ENCODE results near the gene ARPC1A. TPM values are rescaled to one million over a fixed set of nuclear protein-coding genes. Genes with fewer than 3 reads are reported as not detected.
"Not testable (repeated sequence)": the region's sequence is repeated elsewhere in the genome, so short reads cannot be mapped to it uniquely, and the experiment has no call there.

ARPC1A gene
- polyA plus RNA-seq, 1 donor from 2014 or later, result 154 TPM

- Histone ChIP-seq H4K20me1 (ENCODE audit: insufficient read depth) (no peaks in the 10 kb centered on the region), H3K36me3 (ENCODE audit: insufficient read depth, low read length) (no peaks in the 10 kb centered on the region), H3K4me3 (ENCODE audit: low read length) (no peak overlapping the region), H3K9ac (ENCODE audit: low read length) (no peak overlapping the region), H2AFZ (ENCODE audit: low read depth, low read length) (no peak overlapping the region), H3K9me3 (ENCODE audit: low read length) (no peaks in the 10 kb centered on the region), H3K9me2 (ENCODE audit: insufficient read depth, low read length) (no peaks in the 10 kb centered on the region), H3K79me2 (replicated peaks; ENCODE audit: insufficient read depth, low read length) (peaks cover 5% of the 10 kb centered on the region), H3K27ac (ENCODE audit: low read length) (no peak overlapping the region), H3K27me3 (ENCODE audit: insufficient read depth, low read depth, low read length) (no peaks in the 10 kb centered on the region), H3K4me2 (ENCODE audit: low read length) (no peak overlapping the region), H3F3A (ENCODE audit: insufficient read depth, low read length, poor library complexity, severe bottlenecking) (no peaks in the 10 kb centered on the region)
- TF ChIP-seq TAF1 (IDR thresholded peaks at IDR 0.05; ENCODE audit: low read depth) (no peak), POLR2AphosphoS5 (IDR thresholded peaks at IDR 0.05) (no peak), EZH2 (IDR thresholded peaks at IDR 0.05; ENCODE audit: borderline replicate concordance, insufficient read depth, low read length, poor library complexity, severe bottlenecking) (no peak)
These were observed 5.3 kb upstream of the ARPC1A start for GRCh38 chr7:99320371-99320770.

GRCh38 chr7:99322659-99323058 is 3.0 kb upstream of the ARPC1A start:
- not testable (repeated sequence) for H3F3A ChIP-seq (ENCODE audit: insufficient read depth, low read length, poor library complexity, severe bottlenecking); H4K20me1 ChIP-seq (ENCODE audit: insufficient read depth); H3K27me3 ChIP-seq (ENCODE audit: insufficient read depth, low read depth, low read length); H3K4me2 ChIP-seq (ENCODE audit: low read length); H3K9me2 ChIP-seq (ENCODE audit: insufficient read depth, low read length); H3K4me3 ChIP-seq (ENCODE audit: low read length); H3K36me3 ChIP-seq (ENCODE audit: insufficient read depth, low read length); H2AFZ ChIP-seq (ENCODE audit: low read depth, low read length); H3K27ac ChIP-seq (ENCODE audit: low read length); H3K9me3 ChIP-seq (ENCODE audit: low read length); H3K9ac ChIP-seq (ENCODE audit: low read length)
- H3K79me2 ChIP-seq (replicated peaks; ENCODE audit: insufficient read depth, low read length), result peaks cover 24% of the 10 kb centered on the region

- no peak overlapping the region for H2AFZ ChIP-seq (ENCODE audit: low read depth, low read length)
- no peaks in the 10 kb centered on the region for H3F3A ChIP-seq (ENCODE audit: insufficient read depth, low read length, poor library complexity, severe bottlenecking)
- TF ChIP-seq MXI1 (conservative IDR thresholded peaks at IDR 0.05; ENCODE audit: poor library complexity, severe bottlenecking) (no peak), REST (IDR thresholded peaks at IDR 0.05; ENCODE audit: borderline replicate concordance) (no peak), RAD21 (conservative IDR thresholded peaks at IDR 0.05) (no peak), SMC3 (conservative IDR thresholded peaks at IDR 0.05; ENCODE audit: poor library complexity) (no peak), TAF1 (IDR thresholded peaks at IDR 0.05; ENCODE audit: low read depth) (no peak), POLR2AphosphoS5 (IDR thresholded peaks at IDR 0.05) (no peak), CTCF (IDR thresholded peaks at IDR 0.05; ENCODE audit: poor library complexity, severe bottlenecking) (no peak), EZH2 (IDR thresholded peaks at IDR 0.05; ENCODE audit: borderline replicate concordance, insufficient read depth, low read length, poor library complexity, severe bottlenecking) (no peak), EP300 (conservative IDR thresholded peaks at IDR 0.05; ENCODE audit: poor library complexity, severe bottlenecking) (no peak)
- no peaks in the 10 kb centered on the region for H3K9me2 ChIP-seq (ENCODE audit: insufficient read depth, low read length)
- no peaks in the 10 kb centered on the region for H3K9me3 ChIP-seq (ENCODE audit: low read length)
- H3K27me3 ChIP-seq (ENCODE audit: insufficient read depth, low read depth, low read length), result no peaks in the 10 kb centered on the region
- peaks cover 36% of the 10 kb centered on the region for H3K79me2 ChIP-seq (replicated peaks; ENCODE audit: insufficient read depth, low read length)
- H3K9ac ChIP-seq (ENCODE audit: low read length), result peak overlapping the region; percentile 91
- no peaks in the 10 kb centered on the region for H3K36me3 ChIP-seq (ENCODE audit: insufficient read depth, low read length)
- H3K4me2 ChIP-seq (ENCODE audit: low read length), result peak overlapping the region; percentile 88
- H3K27ac ChIP-seq (ENCODE audit: low read length), result no peak overlapping the region
- peak overlapping the region; percentile 90 for H3K4me3 ChIP-seq (ENCODE audit: low read length)
- H4K20me1 ChIP-seq (ENCODE audit: insufficient read depth), result no peaks in the 10 kb centered on the region
These were observed 1.1 kb upstream of the ARPC1A start for GRCh38 chr7:99324559-99324958.

Measured in neural cell (in vitro differentiated cells).